IMR-90 (cell line): ENCODE measurements around the gene CAMK2D. TPM values are rescaled to one million over a fixed set of nuclear protein-coding genes. Genes with fewer than 3 reads are reported as not detected.

Source experiments
- ATAC-seq: fragments of 200-7000 bp; cut with Tn5 transposase; 2 replicates; pipeline ENCODE4 v1.9.1; 2020; ENCODE audit warnings: low read depth, mild to moderate bottlenecking, moderate library complexity
- BruUV-seq: library from RNA; stranded (reverse); fragments of 400-500 nt; replicated peaks from 2 replicates; lab custom pipeline; 2021; lab: Mats Ljungman, UMichigan
- CTCF ChIA-PET: fragments of 300-600 bp; formaldehyde crosslinking; extraction: SDS; loops from one replicate; lab custom pipeline; 2021; ENCODE audit warnings: antibody characterized with exemption; lab: Yijun Ruan, JAX
- POLR2A ChIA-PET: fragments of 300-600 bp; sonication (Branson Sonifier 250); formaldehyde crosslinking; loops from one replicate; lab custom pipeline; 2022; ENCODE audit warnings: antibody characterized with exemption; ENCODE audit not compliant: unreplicated experiment; lab: Charles Lee
- DNase-seq: peaks from one replicate; pipeline ENCODE4 v3.0.0; 2013
- H2AFZ ChIP-seq: replicated peaks from 2 replicates; pipeline ENCODE3; 2013; ENCODE audit warnings: low read length, mild to moderate bottlenecking; ENCODE audit not compliant: poor library complexity
- H2AK5ac ChIP-seq: 2 replicates; pipeline ENCODE4 v1.6.1; 2013; ENCODE audit warnings: low read depth, low read length, inconsistent platforms
- H2AK9ac ChIP-seq: replicated peaks from 2 replicates; pipeline ENCODE3; 2013; ENCODE audit warnings: mild to moderate bottlenecking, low read depth, low read length, moderate library complexity; ENCODE audit not compliant: poor library complexity
- H2BK120ac ChIP-seq: 2 replicates; pipeline ENCODE4 v1.6.1; 2013; ENCODE audit warnings: low read depth, low read length, inconsistent platforms
- H2BK15ac ChIP-seq: 3 replicates; pipeline ENCODE4 v1.6.1; 2013; ENCODE audit warnings: low read depth, low read length, inconsistent platforms
- H2BK20ac ChIP-seq: 2 replicates; pipeline ENCODE4 v1.6.1; 2013; ENCODE audit warnings: low read depth, mild to moderate bottlenecking, inconsistent platforms, low read length, moderate library complexity
- H2BK5ac ChIP-seq: 2 replicates; pipeline ENCODE4 v1.6.1; 2013; ENCODE audit warnings: mild to moderate bottlenecking, low read depth, low read length, inconsistent platforms; ENCODE audit not compliant: poor library complexity, severe bottlenecking
- H3K14ac ChIP-seq: replicated peaks from 2 replicates; pipeline ENCODE4 v1.6.1; 2013; ENCODE audit warnings: low read depth, low read length, inconsistent platforms
- H3K18ac ChIP-seq: 2 replicates; pipeline ENCODE4 v1.6.1; 2013; ENCODE audit warnings: low read depth, low read length, control low read depth
- H3K23ac ChIP-seq: 2 replicates; pipeline ENCODE4 v1.6.1; 2013; ENCODE audit warnings: low read depth, low read length, inconsistent platforms
- H3K27ac ChIP-seq: 2 replicates; pipeline ENCODE4 v1.5.1; 2013; ENCODE audit warnings: mild to moderate bottlenecking, control low read depth, low read length; ENCODE audit not compliant: insufficient read depth
- H3K27me3 ChIP-seq: 2 replicates; pipeline ENCODE4 v1.6.1; 2013; ENCODE audit warnings: low read length; ENCODE audit not compliant: control insufficient read depth, insufficient read depth
- H3K36me3 ChIP-seq: 2 replicates; pipeline ENCODE4 v1.6.1; 2013; ENCODE audit warnings: low read length, mixed read lengths; ENCODE audit not compliant: control insufficient read depth, insufficient read depth
- H3K4ac ChIP-seq: 2 replicates; pipeline ENCODE4 v1.6.1; 2013; ENCODE audit warnings: low read depth, low read length, inconsistent platforms
- H3K4me1 ChIP-seq: 2 replicates; pipeline ENCODE4 v1.6.1; 2013; ENCODE audit warnings: low read length, mixed read lengths; ENCODE audit not compliant: control insufficient read depth, insufficient read depth
- H3K4me2 ChIP-seq: 2 replicates; pipeline ENCODE4 v1.6.1; 2013; ENCODE audit warnings: low read depth, mild to moderate bottlenecking, control low read depth, low read length, moderate library complexity
- H3K4me3 ChIP-seq: 2 replicates; pipeline ENCODE4 v1.5.1; 2013; ENCODE audit warnings: low read depth, mild to moderate bottlenecking, control low read depth, low read length, moderate library complexity; ENCODE audit not compliant: insufficient read depth
- H3K56ac ChIP-seq: 2 replicates; pipeline ENCODE4 v1.6.1; 2013; ENCODE audit warnings: low read length, inconsistent platforms; ENCODE audit not compliant: insufficient read depth; ENCODE audit errors: extremely low read depth
- H3K79me1 ChIP-seq, 2 experiments: 2 replicates each; pipeline ENCODE4 v1.6.1; 2013; ENCODE audit warnings: low read length in 2 of 2, inconsistent platforms in 1 of 2, low read depth in 1 of 2
- H3K9ac ChIP-seq: 2 replicates; pipeline ENCODE4 v1.6.1; 2013; ENCODE audit warnings: low read depth, low read length, control low read depth
- H3K9me1 ChIP-seq: 2 replicates; pipeline ENCODE4 v1.6.1; 2013; ENCODE audit warnings: low read length, inconsistent platforms; ENCODE audit not compliant: insufficient read depth
- H3K9me3 ChIP-seq: 2 replicates; pipeline ENCODE4 v1.6.1; 2013; ENCODE audit warnings: low read length; ENCODE audit not compliant: control insufficient read depth, insufficient read depth
- H4K20me1 ChIP-seq: 2 replicates; pipeline ENCODE4 v1.6.1; 2013; ENCODE audit warnings: low read length, inconsistent platforms; ENCODE audit not compliant: insufficient read depth
- H4K5ac ChIP-seq: 2 replicates; pipeline ENCODE4 v1.6.1; 2013; ENCODE audit warnings: mild to moderate bottlenecking, low read depth, low read length, control low read depth
- H4K8ac ChIP-seq, 2 experiments: 2 replicates each; pipeline ENCODE4 v1.6.1; 2013; ENCODE audit warnings: low read depth in 2 of 2, low read length in 2 of 2, control low read depth in 1 of 2, inconsistent platforms in 1 of 2
- H4K91ac ChIP-seq: 2 replicates; pipeline ENCODE4 v1.6.1; 2013; ENCODE audit warnings: low read depth, low read length, inconsistent platforms; ENCODE audit not compliant: insufficient read depth
- BHLHE40 ChIP-seq: fragments of 150-350 bp; IDR thresholded peaks from 2 replicates; pipeline ENCODE4 v1.6.1; 2016; ENCODE audit warnings: mild to moderate bottlenecking, low read depth, low read length
- CHD1 ChIP-seq: IDR thresholded peaks from 2 replicates; pipeline ENCODE4 v1.6.1; 2012; ENCODE audit warnings: low read depth, low read length, improper control_type of control experiment
- ELK1 ChIP-seq: fragments of 150-350 bp; IDR thresholded peaks from 2 replicates; pipeline ENCODE4 v1.6.1; 2016; ENCODE audit warnings: low read depth, mild to moderate bottlenecking, low read length, moderate library complexity, borderline replicate concordance
- FOS ChIP-seq: fragments of 150-350 bp; IDR thresholded peaks from 2 replicates; pipeline ENCODE4 v1.6.1; 2016; ENCODE audit warnings: low read depth, low read length
- MAFK ChIP-seq: IDR thresholded peaks from 2 replicates; pipeline ENCODE4 v1.6.1; 2012; ENCODE audit warnings: low read depth, low read length, improper control_type of control experiment
- MXI1 ChIP-seq: IDR thresholded peaks from 2 replicates; pipeline ENCODE4 v1.6.1; 2012; ENCODE audit warnings: low read depth, mild to moderate bottlenecking, low read length, moderate library complexity, borderline replicate concordance
- NFE2L2 ChIP-seq: fragments of 150-350 bp; IDR thresholded peaks from 2 replicates; pipeline ENCODE4 v1.6.1; 2016; ENCODE audit warnings: low read depth, mild to moderate bottlenecking, low read length
- POLR2A ChIP-seq: IDR thresholded peaks from 2 replicates; pipeline ENCODE4 v1.6.1; 2012; ENCODE audit warnings: mild to moderate bottlenecking, low read depth, low read length
- RCOR1 ChIP-seq: IDR thresholded peaks from 2 replicates; pipeline ENCODE4 v1.6.1; 2012; ENCODE audit warnings: mild to moderate bottlenecking, low read length, improper control_type of control experiment; ENCODE audit not compliant: insufficient replicate concordance
- RFX5 ChIP-seq: IDR thresholded peaks from 2 replicates; pipeline ENCODE4 v1.8.0; 2012; ENCODE audit warnings: low read depth, mild to moderate bottlenecking, low read length, moderate library complexity
- SMC3 ChIP-seq: fragments of 150-350 bp; IDR thresholded peaks from 2 replicates; pipeline ENCODE4 v1.6.1; 2016; ENCODE audit warnings: low read depth, mild to moderate bottlenecking, antibody characterized with exemption, low read length, moderate library complexity
- USF2 ChIP-seq: fragments of 150-350 bp; IDR thresholded peaks from 2 replicates; pipeline ENCODE4 v1.6.1; 2017; ENCODE audit warnings: mild to moderate bottlenecking, antibody characterized with exemption, low read length, low read depth
- WGBS, 2 experiments: methylation state at CpG; one replicate each; pipeline versions ENCODE4 v1.1.5 to v1.1.7; 2013; ENCODE audit warnings: missing lambda C conversion rate in 2 of 2; ENCODE audit not compliant: insufficient read length in 1 of 2; ENCODE audit errors: extremely low coverage in 2 of 2; 5-methylcytosine and 5-hydroxymethylcytosine counted together
- dilution Hi-C: fragments of 300-500 bp; cut with HindIII; formaldehyde crosslinking; loops from one replicate; pipeline ENCODE4 v1.14.3; 2018; ENCODE audit warnings: low sequenced_read_pairs; ENCODE audit not compliant: unreplicated experiment
- in situ Hi-C: fragments of 300-500 bp; cut with MboI; formaldehyde crosslinking; loops from 3 replicates; pipeline ENCODE4 v1.14.3; 2019; ENCODE audit warnings: low sequenced_read_pairs, inconsistent platforms, mixed read lengths
- intact Hi-C: fragments of 100-400 bp; cut with micrococcal nuclease; formaldehyde crosslinking; loops from 2 replicates; pipeline ENCODE4 v1.10.0; 2022
- polyA plus RNA-seq, 3 experiments: library from polyadenylated mRNA; depleted of rRNA; stranded (reverse); fragments of >200 nt; gene quantifications; 2 replicates each; pipeline ENCODE4 v1.2.3, GENCODE V29; 2012; ENCODE audit warnings: low replicate concordance in 1 of 3
- total RNA-seq: library from RNA; depleted of rRNA; stranded (reverse); fragments of >200 nt; gene quantifications from 2 replicates; pipeline ENCODE4 v1.2.3, GENCODE V29; 2012

CAMK2D gene
- total and polyA plus RNA-seq, 2 of the 4 experiments (the other 2 are of a cell fraction) = 44.6 to 156 TPM

GRCh38 chr4:113433536-113434246 lies 327.8 kb downstream of the CAMK2D start:
- H3K14ac ChIP-seq = no peak overlapping the region

More at GRCh38 chr4:113433536-113434246, 327.8 kb downstream of the CAMK2D start:
- no peak overlapping the region for H2AK5ac ChIP-seq
- no peak overlapping the region for H3K23ac ChIP-seq
- dilution Hi-C loops (no loop called here), intact Hi-C loops (no loop called here), in situ Hi-C loops (no loop called here)
- no peak for DNase-seq
- no peak overlapping the region for H3K56ac ChIP-seq
- H3K4me3 ChIP-seq = no peak overlapping the region
- CTCF ChIA-PET = interaction anchor here (0.6 to 0.8 kb wide), 2 partner anchors 22 to 407 kb away, joined by 3 to 4 read pairs; no protein-coding TSS in a partner anchor
- H4K5ac ChIP-seq = no peak overlapping the region
- no peaks in the 10 kb centered on the region for H3K27me3 ChIP-seq
- H3K4me1 ChIP-seq = peaks cover 3% of the 10 kb centered on the region; the same call in 1 of the 2 replicates
- H3K9me1 ChIP-seq = no peaks in the 10 kb centered on the region
- no peak for ATAC-seq
- no peak overlapping the region for H3K4ac ChIP-seq
- H3K18ac ChIP-seq = no peak overlapping the region
- no peak overlapping the region for H3K4me2 ChIP-seq
- H3K36me3 ChIP-seq = no peaks in the 10 kb centered on the region
- no peaks in the 10 kb centered on the region for H3K9me3 ChIP-seq
- TF ChIP-seq RCOR1 = no peak
- TF ChIP-seq NFE2L2 = no peak
- TF ChIP-seq USF2 = no peak
- no peak for TF ChIP-seq POLR2A
- no peak for TF ChIP-seq SMC3
- TF ChIP-seq MXI1 = no peak
- no peak for TF ChIP-seq RFX5
- no peak for TF ChIP-seq CHD1
- no peak for TF ChIP-seq BHLHE40
- TF ChIP-seq FOS = no peak
- no peak for TF ChIP-seq MAFK
- no peak for TF ChIP-seq ELK1
- no peak overlapping the region for H2BK5ac ChIP-seq
- H2BK120ac ChIP-seq = no peak overlapping the region
- H3K27ac ChIP-seq = no peak overlapping the region
- H3K9ac ChIP-seq = no peak overlapping the region
- POLR2A ChIA-PET = no interaction called here
- WGBS, 2 experiments = 63% methylated on average over 1 of the region's 4 CpGs; no CpG with 5 or more reads in 1 of the 2 experiments
- no peaks in the 10 kb centered on the region for H4K20me1 ChIP-seq
- no peaks in the 10 kb centered on the region for H3K79me1 ChIP-seq
- H4K91ac ChIP-seq = no peak overlapping the region
- H2BK20ac ChIP-seq = no peak overlapping the region
- no peak overlapping the region for H4K8ac ChIP-seq
- H2AFZ ChIP-seq = no peak overlapping the region
- no peak overlapping the region for H2AK9ac ChIP-seq
- no TSS peak for BruUV-seq
- no peak overlapping the region for H2BK15ac ChIP-seq
